HG02885 (cell line): ENCODE measurements around the gene RHOT2.

ENCODE experiments used
- ATAC-seq: cut with Tn5 transposase; IDR thresholded peaks from one replicate; pipeline ENCODE4 v1.9.1; 2021; ENCODE audit warnings: mild to moderate bottlenecking; ENCODE audit not compliant: unreplicated experiment, poor library complexity

Gene RHOT2

GRCh38 chr16:666572-666971, 1.4 kb upstream of the RHOT2 start:
- no peak for ATAC-seq

DNA sequence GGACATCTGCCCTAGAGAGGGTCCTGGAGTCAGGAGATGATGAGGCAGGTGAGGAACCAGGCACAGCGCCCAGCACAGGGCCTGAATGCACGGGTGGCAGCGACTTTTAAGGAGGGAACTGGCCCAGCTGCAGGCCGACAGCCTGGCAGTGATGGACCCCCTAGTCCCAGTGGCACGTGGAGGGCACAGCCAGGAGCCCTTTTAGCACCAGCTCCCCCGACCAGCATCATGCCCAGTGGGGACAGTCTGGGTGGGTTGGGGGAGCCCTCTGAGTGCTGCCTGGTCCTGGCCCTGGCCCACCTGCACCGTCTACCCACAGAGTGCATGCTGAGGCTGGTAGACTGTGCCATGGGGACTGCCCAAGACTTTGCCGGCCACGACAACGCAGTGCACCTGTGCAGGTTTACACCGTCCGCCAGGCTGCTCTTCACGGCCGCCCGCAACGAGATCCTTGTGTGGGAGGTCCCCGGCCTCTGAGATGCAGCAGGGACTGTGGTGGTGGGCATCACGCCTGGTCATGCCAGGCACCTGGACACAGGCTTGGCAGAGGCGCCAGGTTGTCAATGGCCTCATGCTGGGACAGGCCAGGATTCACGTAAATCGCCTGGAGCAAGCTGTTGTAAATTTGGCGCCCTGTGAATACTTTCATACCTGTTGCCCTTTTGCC, 686 bp upstream of the RHOT2 start:
- no peak for ATAC-seq

DNA sequence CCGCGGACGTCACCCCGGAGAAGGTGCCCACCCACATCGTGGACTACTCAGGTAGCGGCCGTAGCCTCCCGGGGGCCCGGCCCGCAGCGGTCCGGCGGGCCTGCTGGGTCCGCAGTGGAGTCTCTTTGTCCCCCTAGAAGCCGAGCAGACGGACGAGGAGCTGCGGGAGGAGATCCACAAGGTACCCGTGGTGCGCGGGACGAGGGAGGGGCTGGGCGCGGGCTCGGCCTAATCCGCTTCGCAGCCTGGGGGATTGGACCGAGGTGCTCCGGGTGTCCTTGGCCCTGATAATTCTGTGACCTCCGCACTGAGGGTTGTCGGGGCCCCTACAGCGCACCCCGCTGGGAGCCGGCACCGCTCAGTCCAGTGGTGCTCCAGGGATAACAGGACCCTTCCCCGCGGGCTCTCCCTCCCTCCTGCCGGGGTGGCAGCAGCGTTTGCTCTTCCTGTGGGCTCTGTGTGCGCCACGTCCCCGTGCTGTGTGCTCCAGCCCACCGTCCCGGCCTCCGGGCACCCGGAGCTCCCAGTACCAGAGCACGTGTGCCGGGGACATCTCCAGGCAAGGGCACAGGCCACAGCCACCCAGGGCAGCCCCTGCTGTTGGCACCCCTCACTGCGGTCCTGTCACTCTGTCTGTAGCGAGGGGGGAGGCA, 713 bp downstream of the RHOT2 start:
- ATAC-seq, result no peak

DNA sequence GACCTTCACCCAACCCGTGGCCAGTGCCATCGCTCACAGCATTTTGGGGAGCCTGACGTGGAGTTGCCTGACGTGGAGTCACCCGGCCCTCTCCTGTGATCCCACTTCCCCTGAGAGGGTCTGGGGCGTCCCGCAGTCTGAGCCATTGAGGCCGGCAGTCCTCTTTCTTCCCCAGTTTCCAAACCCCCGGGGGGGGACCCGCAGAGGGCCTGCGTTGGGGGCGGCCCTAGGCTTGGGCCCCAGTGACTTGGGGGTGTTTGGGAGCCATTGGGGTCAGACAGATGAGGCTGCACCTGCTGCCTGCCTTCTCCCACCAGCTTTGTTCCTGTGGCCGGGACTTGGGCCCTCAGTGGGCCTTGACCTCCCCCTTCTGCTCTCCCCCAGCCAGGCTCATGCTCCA, 1.7 kb downstream of the RHOT2 start:
- ATAC-seq, result no peak

DNA sequence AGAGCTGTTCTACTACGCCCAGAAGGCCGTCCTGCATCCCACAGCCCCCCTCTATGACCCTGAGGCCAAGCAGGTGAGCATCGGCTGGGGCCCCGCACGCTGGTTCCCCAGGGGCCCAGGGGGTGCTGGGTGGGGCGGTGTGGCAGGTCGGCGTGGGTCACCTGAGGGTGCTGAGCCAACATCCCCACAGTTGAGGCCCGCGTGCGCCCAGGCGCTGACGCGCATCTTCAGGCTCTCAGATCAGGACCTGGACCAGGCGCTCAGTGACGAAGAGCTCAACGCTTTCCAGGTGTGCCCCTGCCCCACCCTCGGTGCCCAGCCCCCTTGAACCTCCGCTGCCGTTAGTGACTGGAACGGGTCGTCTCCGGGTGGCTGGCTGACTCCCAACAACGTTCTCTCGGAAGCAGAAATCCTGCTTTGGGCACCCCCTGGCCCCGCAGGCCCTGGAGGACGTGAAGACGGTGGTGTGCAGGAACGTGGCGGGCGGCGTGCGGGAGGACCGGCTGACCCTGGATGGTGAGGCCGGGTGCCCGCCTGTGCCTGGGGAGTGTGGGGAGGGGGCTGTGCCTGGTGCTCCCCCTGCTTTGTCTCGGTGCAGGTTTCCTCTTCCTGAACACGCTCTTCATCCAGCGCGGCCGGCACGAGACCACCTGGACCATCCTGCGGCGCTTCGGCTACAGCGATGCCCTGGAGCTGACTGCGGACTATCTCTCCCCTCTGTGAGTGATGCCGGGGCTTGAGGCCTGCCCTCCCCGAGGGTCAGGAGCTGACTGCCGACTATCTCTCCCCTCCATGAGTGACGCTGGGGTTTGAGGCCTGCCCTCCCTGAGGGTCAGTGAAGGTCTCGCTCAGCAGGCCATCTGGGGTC, 2.8 kb downstream of the RHOT2 start:
- no peak for ATAC-seq

GRCh38 chr16:671353-672131, 3.6 kb downstream of the RHOT2 start:
- ATAC-seq, result no peak

- no peak for ATAC-seq
These were observed 4.4 kb downstream of the RHOT2 start for GRCh38 chr16:672371-672770.

DNA sequence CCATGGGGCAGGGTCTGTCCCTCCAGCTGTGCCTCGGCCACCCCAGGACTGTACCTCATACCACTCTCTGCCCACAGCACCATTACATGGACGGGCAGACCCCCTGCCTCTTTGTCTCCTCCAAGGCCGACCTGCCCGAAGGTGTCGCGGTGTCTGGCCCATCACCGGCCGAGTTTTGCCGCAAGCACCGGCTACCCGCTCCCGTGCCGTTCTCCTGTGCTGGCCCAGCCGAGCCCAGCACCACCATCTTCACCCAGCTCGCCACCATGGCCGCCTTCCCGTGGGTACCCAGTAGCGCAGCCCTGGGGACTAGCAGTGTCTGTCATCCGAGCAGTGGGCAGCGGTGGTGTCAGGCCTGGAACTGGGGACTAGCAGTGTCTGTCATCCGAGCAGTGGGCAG, 4.9 kb downstream of the RHOT2 start:
- ATAC-seq, result no peak

DNA sequence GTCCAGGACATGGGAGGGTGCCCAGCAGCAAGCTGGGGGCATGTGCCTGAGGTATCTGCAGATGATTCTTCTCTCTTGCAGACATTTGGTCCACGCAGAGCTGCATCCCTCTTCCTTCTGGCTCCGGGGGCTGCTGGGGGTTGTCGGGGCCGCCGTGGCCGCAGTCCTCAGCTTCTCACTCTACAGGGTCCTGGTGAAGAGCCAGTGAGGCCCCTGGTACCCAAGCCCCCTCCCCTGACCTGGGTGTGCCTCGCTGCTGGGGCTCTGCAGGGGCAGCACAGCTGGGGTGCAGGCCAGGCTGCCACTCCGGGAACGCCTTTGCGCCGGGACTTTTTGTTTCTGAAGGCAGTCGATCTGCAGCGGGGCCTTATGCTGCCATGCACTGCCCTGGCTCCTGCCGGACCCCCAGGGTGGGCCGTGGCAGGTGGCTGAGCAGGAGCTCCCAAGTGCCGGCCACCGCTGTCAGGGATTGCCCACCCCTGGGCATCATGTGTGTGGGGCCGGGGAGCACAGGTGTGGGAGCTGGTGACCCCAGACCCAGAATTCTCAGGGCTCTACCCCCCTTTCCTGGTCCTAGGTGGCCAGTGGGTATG, 5.6 kb downstream of the RHOT2 start:
- ATAC-seq, result no peak

GRCh38 chr16:674214-674881, 6.4 kb downstream of the RHOT2 start:
- ATAC-seq, result no peak

- ATAC-seq, result no peak
These were observed 7.3 kb downstream of the RHOT2 start, which contains the start of gene RHBDL1 for GRCh38 chr16:674968-675883. RHBDL1 (plus strand) TSS chr16:675671; CDS start chr16:675791, 120 bp downstream.

DNA sequence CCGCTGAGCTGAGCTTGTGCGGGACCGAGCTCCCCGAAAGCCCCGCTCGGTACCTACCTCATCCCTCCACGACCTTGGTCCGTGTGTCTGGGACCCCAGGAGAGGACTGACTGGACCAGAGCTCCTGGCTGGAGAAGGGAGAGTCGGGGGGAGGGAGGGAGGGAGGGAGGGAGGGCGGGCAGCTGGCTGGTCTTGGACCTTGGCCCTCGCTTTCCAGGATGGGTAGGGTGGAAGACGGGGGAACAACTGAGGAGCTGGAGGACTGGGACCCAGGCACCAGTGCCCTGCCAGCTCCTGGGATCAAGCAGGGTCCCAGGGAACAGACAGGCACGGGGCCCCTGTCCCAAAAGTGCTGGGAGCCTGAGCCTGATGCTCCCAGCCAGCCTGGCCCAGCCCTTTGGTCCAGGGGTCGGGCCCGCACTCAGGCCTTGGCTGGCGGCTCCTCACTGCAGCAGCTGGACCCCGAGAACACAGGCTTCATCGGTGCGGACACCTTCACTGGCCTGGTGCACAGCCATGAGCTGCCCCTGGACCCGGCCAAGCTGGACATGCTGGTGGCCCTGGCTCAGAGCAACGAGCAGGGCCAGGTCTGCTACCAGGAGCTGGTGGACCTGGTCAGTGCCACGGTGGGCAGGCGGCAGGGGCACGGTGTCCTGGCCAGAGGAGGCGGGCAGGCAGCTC, 8.1 kb downstream of the RHOT2 start:
- no peak for ATAC-seq

DNA sequence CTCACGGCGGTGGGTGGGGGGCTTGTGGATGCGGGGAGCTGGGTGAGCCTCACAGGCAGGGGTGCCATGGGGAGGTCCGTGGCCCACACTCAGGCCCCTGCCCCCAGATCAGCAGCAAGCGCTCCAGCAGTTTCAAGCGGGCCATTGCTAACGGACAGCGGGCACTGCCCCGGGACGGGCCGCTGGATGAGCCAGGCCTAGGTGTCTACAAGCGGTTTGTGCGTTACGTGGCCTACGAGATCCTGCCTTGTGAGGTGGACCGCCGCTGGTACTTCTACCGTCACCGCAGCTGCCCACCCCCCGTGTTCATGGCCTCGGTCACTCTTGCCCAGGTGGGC, 8.6 kb downstream of the RHOT2 start:
- ATAC-seq, result no peak

- ATAC-seq, result no peak
These were observed 9.0 kb downstream of the RHOT2 start for GRCh38 chr16:676913-677312.

DNA sequence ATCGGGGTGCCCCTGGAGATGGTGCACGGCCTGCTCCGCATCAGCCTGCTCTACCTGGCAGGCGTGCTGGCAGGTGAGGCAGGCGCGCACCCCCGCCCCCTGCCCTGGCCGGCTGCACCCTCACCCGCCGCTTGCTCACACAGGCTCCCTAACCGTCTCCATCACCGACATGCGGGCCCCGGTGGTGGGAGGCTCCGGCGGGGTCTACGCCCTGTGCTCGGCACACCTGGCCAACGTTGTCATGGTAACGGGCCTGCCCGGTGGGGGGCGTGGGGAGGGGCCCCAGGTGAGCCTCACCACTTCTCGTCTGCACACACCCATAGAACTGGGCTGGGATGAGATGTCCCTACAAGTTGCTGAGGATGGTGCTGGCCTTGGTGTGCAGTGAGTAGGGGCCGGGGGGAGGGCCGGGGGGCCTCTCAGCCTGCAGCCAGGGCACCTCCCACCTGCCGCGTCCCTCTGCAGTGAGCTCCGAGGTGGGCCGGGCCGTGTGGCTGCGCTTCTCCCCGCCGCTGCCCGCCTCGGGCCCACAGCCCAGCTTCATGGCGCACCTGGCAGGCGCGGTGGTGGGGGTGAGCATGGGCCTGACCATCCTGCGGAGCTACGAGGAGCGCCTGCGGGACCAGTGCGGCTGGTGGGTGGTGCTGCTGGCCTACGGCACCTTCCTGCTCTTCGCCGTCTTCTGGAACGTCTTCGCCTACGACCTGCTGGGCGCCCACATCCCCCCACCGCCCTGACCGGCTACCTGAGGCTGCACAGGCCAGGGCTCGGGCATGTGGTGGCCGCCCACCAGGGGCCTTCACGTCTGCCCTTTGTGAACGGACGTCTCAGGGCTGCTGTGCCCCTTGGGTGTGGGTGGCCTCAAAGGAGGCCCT, 9.6 kb downstream of the RHOT2 start:
- no peak for ATAC-seq

DNA sequence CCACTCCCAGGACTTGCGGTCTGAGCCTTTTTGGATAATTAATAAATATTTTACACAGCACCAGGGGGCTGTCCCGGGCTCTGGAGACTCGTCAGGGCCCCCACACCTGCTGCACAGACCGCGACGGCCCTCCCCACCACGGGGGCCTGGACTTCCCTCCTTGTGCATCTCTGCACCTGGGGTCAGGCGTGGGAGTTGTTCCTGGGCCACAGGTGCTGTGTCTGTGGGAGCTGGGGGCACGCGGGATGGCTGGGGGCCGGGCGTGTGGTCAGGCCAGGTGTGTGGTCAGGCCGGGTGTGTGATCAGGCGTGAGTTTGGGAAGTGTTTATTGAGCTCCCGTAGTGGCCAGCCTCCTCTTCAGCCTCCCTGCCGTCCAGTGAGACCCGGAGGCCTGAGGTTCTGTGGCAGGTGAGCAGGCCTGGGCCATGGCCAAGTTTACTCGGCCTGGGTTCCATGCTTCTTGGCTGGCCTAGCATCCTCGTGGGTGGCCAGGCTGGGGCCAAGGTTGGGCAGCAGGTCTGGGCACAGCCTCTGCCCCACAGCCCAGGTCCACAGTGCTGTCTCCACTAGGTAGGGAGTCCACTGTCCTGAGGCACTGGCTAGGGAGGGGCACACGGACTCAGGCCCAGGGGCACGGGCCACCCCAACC, 10.4 kb downstream of the RHOT2 start:
- ATAC-seq, result no peak
